Colonic mucosa (tissue), 4 donors: Measurements from ENCODE around the gene TAS2R5. TPM values are rescaled to one million over a fixed set of nuclear protein-coding genes. Genes with fewer than 3 reads are reported as not detected.

Source experiments
- DNase-seq: peaks from one replicate; pipeline ENCODE4 v3.0.0-alpha.2; 2020
- H3K27ac ChIP-seq: fragments of 200-600 bp; one replicate; pipeline ENCODE4 v1.8.0; 2021
- H3K27me3 ChIP-seq: fragments of 200-600 bp; one replicate; pipeline ENCODE4 v1.8.0; 2021
- H3K36me3 ChIP-seq: fragments of 200-600 bp; one replicate; pipeline ENCODE4 v1.8.0; 2021
- H3K4me1 ChIP-seq: fragments of 200-600 bp; one replicate; pipeline ENCODE4 v1.8.0; 2021; ENCODE audit warnings: mild to moderate bottlenecking
- H3K4me3 ChIP-seq: fragments of 200-600 bp; one replicate; pipeline ENCODE4 v1.8.0; 2021
- H3K9ac ChIP-seq, 2 donors: one replicate each; pipeline ENCODE4 v1.7.0; 2013; ENCODE audit warnings: control low read depth in 2 of 2, low read depth in 2 of 2, low read length in 2 of 2
- H3K9me3 ChIP-seq: fragments of 200-600 bp; one replicate; pipeline ENCODE4 v1.8.0; 2021
- intact Hi-C: fragments of 100-400 bp; cut with DNase I; formaldehyde crosslinking; loops from one replicate; pipeline ENCODE4 v1.14.1; 2022
- total RNA-seq, 2 donors: library from RNA; stranded (reverse); fragmentation: NEBNext Ultra II Directional in 1 of 2; extraction: Animal tissue kit (Norgen Biotek cat#: 25700) in 1 of 2; gene quantifications; one replicate each; pipeline ENCODE4 v1.2.1, GENCODE V29; 2021
- TF ChIP-seq, protein P1 (sequence below): fragments of 200-600 bp; IDR thresholded peaks from one replicate; pipeline ENCODE4 v1.8.0; 2022; ENCODE audit warnings: antibody characterized with exemption, mild to moderate bottlenecking
- donor health status: healthy.
- donor health status: DM: no; HTN: no; CAD: no.
- donor health status: DM: no; HTN: no; CAD: no.

Gene TAS2R5
- total RNA-seq, 2 donors from 2014 or later: 0.98 to 1.2 TPM

DNA sequence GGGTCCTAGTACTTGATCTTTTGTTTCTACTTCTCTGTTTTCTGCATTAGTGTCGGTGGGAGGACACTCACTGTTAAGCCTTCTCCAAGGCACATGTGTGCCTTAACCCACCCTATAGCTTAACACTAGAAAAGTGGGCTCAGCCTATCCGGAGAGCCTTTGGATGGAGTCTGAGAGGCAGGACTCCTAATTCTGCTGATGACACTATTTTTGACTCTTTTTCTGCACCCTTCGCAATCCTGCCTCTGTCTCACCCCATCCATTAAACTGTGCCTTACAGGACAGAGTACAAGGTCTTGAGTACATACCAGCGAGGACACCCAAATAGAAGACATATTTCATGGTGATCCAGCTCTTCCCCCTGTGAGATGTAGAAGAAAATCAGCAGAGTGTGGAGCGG, 50.7 kb downstream of the TAS2R5 start:
- H3K27ac ChIP-seq: no peak overlapping the region
- no peak for DNase-seq
- TF ChIP-seq, protein P1, sequence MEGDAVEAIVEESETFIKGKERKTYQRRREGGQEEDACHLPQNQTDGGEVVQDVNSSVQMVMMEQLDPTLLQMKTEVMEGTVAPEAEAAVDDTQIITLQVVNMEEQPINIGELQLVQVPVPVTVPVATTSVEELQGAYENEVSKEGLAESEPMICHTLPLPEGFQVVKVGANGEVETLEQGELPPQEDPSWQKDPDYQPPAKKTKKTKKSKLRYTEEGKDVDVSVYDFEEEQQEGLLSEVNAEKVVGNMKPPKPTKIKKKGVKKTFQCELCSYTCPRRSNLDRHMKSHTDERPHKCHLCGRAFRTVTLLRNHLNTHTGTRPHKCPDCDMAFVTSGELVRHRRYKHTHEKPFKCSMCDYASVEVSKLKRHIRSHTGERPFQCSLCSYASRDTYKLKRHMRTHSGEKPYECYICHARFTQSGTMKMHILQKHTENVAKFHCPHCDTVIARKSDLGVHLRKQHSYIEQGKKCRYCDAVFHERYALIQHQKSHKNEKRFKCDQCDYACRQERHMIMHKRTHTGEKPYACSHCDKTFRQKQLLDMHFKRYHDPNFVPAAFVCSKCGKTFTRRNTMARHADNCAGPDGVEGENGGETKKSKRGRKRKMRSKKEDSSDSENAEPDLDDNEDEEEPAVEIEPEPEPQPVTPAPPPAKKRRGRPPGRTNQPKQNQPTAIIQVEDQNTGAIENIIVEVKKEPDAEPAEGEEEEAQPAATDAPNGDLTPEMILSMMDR: no peak
- H3K4me3 ChIP-seq: no peak overlapping the region
- no peaks in the 10 kb centered on the region for H3K36me3 ChIP-seq
- no peaks in the 10 kb centered on the region for H3K9me3 ChIP-seq
- H3K27me3 ChIP-seq: no peaks in the 10 kb centered on the region
- H3K4me1 ChIP-seq: no peaks in the 10 kb centered on the region
- H3K9ac ChIP-seq: no peak overlapping the region
- intact Hi-C loops: no loop called here

Other genes with a start within 250 kb of the TAS2R5 start
- gene AGK, start 238.8 kb upstream of the TAS2R5 start, total RNA-seq: 10 to 100 TPM; 19.6 to 21.1 TPM
- gene DENND11, start 88.1 kb upstream of the TAS2R5 start, total RNA-seq: 10 to 100 TPM; 32.3 to 38.1 TPM
- gene WEE2, start 81.9 kb upstream of the TAS2R5 start, total RNA-seq: not detected
- gene SSBP1, start 51.9 kb upstream of the TAS2R5 start, total RNA-seq: 100 to 1,000 TPM in 1 of 2 donors, 10 to 100 TPM in 1; 76.7 to 130 TPM
- gene TAS2R3, start 26.1 kb upstream of the TAS2R5 start, total RNA-seq: under 1 TPM; 0.58 to 0.94 TPM
- gene TAS2R4, start 13.5 kb upstream of the TAS2R5 start, total RNA-seq: under 1 TPM; 0.62 to 0.66 TPM
- gene PRSS37, start 51.3 kb downstream of the TAS2R5 start, total RNA-seq: not detected
- not detected for gene OR9A4, start 126.2 kb downstream of the TAS2R5 start, total RNA-seq
- under 1 TPM in 1 of 2 donors, not detected in 1; 0.27 TPM for gene CLEC5A, start 156.8 kb downstream of the TAS2R5 start, total RNA-seq
- gene TAS2R38, start 183.6 kb downstream of the TAS2R5 start, total RNA-seq: not detected
- 1 to 10 TPM; 1.5 to 3.3 TPM for gene MGAM, start 205.7 kb downstream of the TAS2R5 start, total RNA-seq